LNCaP clone FGC (cell line): ENCODE results near the gene TMEM62.
"Not testable (repeated sequence)": the region's sequence is repeated elsewhere in the genome, so short reads cannot be mapped to it uniquely, and the experiment has no call there.

Experiments
- DNase-seq: peaks from one replicate; pipeline ENCODE4 v3.0.0-alpha.2; 2011; ENCODE audit warnings: low read depth
- H3K4me3 ChIP-seq: 2 replicates; pipeline ENCODE4 v1.5.1; 2011; ENCODE audit warnings: mild to moderate bottlenecking, low read depth, low read length, control low read depth
- TF ChIP-seq, protein P1 (sequence below): IDR thresholded peaks from 2 replicates; pipeline ENCODE4 v1.5.1; 2012; ENCODE audit warnings: mild to moderate bottlenecking; ENCODE audit not compliant: control insufficient read depth, insufficient read depth; ENCODE audit errors: extremely low read depth

TMEM62 gene

DNA sequence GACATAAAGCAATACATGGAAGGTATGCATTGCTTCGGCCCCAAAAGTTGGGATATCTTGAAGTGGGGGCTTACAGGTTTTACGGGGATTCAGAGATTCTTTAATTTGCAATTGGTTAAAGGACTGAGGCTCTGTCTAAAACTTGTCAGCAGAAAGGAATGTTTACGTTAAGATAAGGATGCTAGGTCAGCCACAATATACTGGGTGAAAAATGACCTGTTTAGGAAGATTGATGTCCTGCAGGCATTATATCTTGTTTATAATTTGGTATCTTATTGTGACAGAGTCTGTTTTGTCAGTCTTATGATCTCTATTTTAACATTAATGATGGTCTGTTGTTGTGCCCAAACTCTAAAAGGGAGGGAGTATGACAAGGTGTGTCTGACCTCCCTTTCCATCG lies 36.5 kb downstream of the TMEM62 start:
- no peak for DNase-seq
- TF ChIP-seq, protein P1, sequence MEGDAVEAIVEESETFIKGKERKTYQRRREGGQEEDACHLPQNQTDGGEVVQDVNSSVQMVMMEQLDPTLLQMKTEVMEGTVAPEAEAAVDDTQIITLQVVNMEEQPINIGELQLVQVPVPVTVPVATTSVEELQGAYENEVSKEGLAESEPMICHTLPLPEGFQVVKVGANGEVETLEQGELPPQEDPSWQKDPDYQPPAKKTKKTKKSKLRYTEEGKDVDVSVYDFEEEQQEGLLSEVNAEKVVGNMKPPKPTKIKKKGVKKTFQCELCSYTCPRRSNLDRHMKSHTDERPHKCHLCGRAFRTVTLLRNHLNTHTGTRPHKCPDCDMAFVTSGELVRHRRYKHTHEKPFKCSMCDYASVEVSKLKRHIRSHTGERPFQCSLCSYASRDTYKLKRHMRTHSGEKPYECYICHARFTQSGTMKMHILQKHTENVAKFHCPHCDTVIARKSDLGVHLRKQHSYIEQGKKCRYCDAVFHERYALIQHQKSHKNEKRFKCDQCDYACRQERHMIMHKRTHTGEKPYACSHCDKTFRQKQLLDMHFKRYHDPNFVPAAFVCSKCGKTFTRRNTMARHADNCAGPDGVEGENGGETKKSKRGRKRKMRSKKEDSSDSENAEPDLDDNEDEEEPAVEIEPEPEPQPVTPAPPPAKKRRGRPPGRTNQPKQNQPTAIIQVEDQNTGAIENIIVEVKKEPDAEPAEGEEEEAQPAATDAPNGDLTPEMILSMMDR = no peak
- no peak overlapping the region for H3K4me3 ChIP-seq

GRCh38 chr15:43175656-43176309 lies 42.4 kb downstream of the TMEM62 start:
- not testable (repeated sequence) for DNase-seq

GRCh38 chr15:43177147-43177546 lies 43.8 kb downstream of the TMEM62 start:
- DNase-seq, H3K4me3 ChIP-seq: not testable (repeated sequence)

More at GRCh38 chr15:43175656-43176309, 42.4 kb downstream of the TMEM62 start:
- H3K4me3 ChIP-seq = not testable (repeated sequence)

DNA sequence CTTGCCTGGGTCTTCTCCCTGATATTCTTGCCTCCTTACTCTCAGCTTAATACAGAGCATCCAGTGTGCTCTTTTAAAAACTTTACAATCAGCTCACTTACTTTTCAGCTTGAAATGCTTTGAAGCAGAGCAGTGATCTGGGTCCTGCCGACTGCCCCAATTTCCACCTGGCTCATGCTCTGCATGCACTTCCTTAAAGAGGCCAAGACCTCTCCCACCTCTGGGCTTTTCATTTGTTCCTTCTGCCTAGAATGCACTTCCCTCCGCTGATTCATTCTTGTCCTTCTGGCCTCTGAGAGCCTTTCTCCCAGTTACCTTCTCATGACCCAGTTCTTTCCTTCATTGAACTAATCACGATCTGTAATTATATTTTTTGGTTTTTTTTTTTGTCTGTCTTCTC lies 49.9 kb downstream of the TMEM62 start:
- H3K4me3 ChIP-seq = no peak overlapping the region
- no peak for DNase-seq
- TF ChIP-seq, protein P1 = no peak

GRCh38 chr15:43184407-43185124 lies 51.2 kb downstream of the TMEM62 start:
- H3K4me3 ChIP-seq = peak overlapping the region; percentile 80; the same call in 1 of the 2 replicates
- TF ChIP-seq, protein P1 = no peak

GRCh38 chr15:43185157-43186002 lies 52.0 kb downstream of the TMEM62 start, which contains the start of gene CCNDBP1:
CCNDBP1 (plus strand) TSS chr15:43185403; CDS start chr15:43185499, 96 bp downstream.
- peak; percentile 76 for DNase-seq
- TF ChIP-seq, protein P1 = peak; percentile 21
- peak within 1 kb of the TSS; percentile 80 for H3K4me3 ChIP-seq

More at GRCh38 chr15:43184407-43185124, 51.2 kb downstream of the TMEM62 start:
- no peak for DNase-seq

DNA sequence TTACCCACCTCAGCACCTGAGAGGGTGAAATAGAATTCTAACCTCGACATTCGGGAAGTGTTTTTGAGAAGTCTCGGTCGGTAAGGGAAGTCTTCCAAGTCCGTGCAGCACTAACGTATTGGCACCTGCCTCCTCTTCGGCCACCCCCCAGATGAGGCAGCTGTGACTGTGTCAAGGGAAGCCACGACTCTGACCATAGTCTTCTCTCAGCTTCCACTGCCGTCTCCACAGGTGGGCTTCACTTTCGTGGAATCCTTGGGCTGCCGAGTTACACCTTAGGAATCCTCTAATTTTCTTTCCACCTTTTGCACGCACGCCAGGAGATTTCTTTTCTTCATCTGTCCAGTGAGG lies 52.6 kb downstream of the TMEM62 start:
- H3K4me3 ChIP-seq = peak overlapping the region; percentile 80
- no peak for DNase-seq
- TF ChIP-seq, protein P1 = no peak
